ENCODE results near the gene CBFA2T2. TPM values are rescaled to one million over a fixed set of nuclear protein-coding genes. Genes with fewer than 3 reads are reported as not detected.
"Not testable (repeated sequence)": the region's sequence is repeated elsewhere in the genome, so short reads cannot be mapped to it uniquely, and the experiment has no call there.

Gene CBFA2T2
- total and polyA plus RNA-seq, 2 donors from 2014 or later, result 5.5 to 17.3 TPM

- H3K27ac ChIP-seq (ENCODE audit: low read depth in 2 of 2, low read length in 2 of 2), result no peak overlapping the region
- no peaks in the 10 kb centered on the region for H3K36me3 ChIP-seq (ENCODE audit: control insufficient read depth in 2 of 3, insufficient read depth in 3 of 3, low read length in 3 of 3)
- no peaks in the 10 kb centered on the region for H3K27me3 ChIP-seq (ENCODE audit: control insufficient read depth, insufficient read depth, low read length)
- H3K4me1 ChIP-seq (ENCODE audit: control insufficient read depth in 2 of 3, insufficient read depth in 2 of 3, low read depth in 1 of 3, low read length in 3 of 3), result no peaks in the 10 kb centered on the region
- DNase-seq (no peak), FAIRE-seq (no peak)
- TF ChIP-seq, protein P1, sequence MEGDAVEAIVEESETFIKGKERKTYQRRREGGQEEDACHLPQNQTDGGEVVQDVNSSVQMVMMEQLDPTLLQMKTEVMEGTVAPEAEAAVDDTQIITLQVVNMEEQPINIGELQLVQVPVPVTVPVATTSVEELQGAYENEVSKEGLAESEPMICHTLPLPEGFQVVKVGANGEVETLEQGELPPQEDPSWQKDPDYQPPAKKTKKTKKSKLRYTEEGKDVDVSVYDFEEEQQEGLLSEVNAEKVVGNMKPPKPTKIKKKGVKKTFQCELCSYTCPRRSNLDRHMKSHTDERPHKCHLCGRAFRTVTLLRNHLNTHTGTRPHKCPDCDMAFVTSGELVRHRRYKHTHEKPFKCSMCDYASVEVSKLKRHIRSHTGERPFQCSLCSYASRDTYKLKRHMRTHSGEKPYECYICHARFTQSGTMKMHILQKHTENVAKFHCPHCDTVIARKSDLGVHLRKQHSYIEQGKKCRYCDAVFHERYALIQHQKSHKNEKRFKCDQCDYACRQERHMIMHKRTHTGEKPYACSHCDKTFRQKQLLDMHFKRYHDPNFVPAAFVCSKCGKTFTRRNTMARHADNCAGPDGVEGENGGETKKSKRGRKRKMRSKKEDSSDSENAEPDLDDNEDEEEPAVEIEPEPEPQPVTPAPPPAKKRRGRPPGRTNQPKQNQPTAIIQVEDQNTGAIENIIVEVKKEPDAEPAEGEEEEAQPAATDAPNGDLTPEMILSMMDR (IDR thresholded peaks at IDR 0.05; ENCODE audit: borderline replicate concordance, extremely low read depth, insufficient read depth), result no peak
- H3K9me3 ChIP-seq (ENCODE audit: control insufficient read depth in 2 of 3, insufficient read depth in 1 of 3, low read length in 3 of 3), result no peaks in the 10 kb centered on the region
- intact Hi-C loops (cut with DNase I), result no loop called here
- no peak overlapping the region for H3K4me3 ChIP-seq (ENCODE audit: low read length in 3 of 3)
- H3K9ac ChIP-seq (ENCODE audit: low read length in 3 of 3), result no peak overlapping the region
These were observed 26.4 kb upstream of the CBFA2T2 start for GRCh38 chr20:33463332-33464101.

- H3K27ac ChIP-seq (ENCODE audit: low read depth in 2 of 2, low read length in 2 of 2); DNase-seq; H3K9me3 ChIP-seq (ENCODE audit: control insufficient read depth in 2 of 3, insufficient read depth in 1 of 3, low read length in 3 of 3); H3K36me3 ChIP-seq (ENCODE audit: control insufficient read depth in 2 of 3, insufficient read depth in 3 of 3, low read length in 3 of 3); H3K27me3 ChIP-seq (ENCODE audit: control insufficient read depth, insufficient read depth, low read length); H3K4me1 ChIP-seq (ENCODE audit: control insufficient read depth in 2 of 3, insufficient read depth in 2 of 3, low read depth in 1 of 3, low read length in 3 of 3); intact Hi-C loops (cut with DNase I); H3K4me3 ChIP-seq (ENCODE audit: low read length in 3 of 3); FAIRE-seq; H3K9ac ChIP-seq (ENCODE audit: low read length in 3 of 3): not testable (repeated sequence)
These were observed 25.1 kb upstream of the CBFA2T2 start for GRCh38 chr20:33464759-33465158.

DNA sequence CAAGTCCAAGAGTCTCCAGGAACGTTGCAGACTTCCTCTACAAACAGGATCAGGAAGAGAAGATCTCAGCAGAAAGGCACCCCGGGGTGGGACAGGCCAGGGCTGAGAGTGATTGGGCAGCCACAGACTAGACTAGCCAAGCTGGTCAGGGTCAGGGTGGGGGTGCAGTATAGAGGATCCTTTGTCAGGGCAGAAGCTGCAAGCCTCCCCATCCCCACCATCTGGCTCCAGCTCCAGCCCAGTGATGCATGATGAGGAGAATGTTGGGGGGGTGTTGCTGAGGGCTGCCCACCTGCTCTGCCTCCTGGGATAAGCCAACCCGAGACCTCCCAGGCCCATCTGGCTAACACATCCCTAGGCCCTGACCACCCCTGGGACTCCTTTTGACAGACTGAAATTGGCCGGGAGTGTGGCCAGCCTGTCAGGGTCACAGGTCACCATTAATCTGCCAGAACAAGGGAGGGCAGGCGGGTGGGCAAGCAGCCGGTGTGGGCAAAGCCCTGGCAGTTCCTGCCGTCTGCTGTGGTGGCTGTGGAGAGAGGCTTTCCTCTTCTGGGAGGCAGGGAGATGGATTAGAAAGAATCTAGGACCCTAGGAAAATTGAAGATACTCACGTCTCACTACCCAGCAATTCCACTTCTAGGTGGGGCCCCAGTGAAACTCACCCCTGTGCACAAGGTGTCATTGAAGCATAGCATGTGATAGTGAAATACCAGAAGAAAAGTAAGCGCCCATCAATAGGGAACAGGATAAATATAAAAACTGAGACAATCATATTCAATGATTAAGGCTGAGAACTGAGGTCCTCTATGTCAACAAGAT, 24.2 kb upstream of the CBFA2T2 start:
- Histone ChIP-seq H3K27ac (ENCODE audit: low read depth in 2 of 2, low read length in 2 of 2) (no peak overlapping the region), H3K36me3 (ENCODE audit: control insufficient read depth in 2 of 3, insufficient read depth in 3 of 3, low read length in 3 of 3) (no peaks in the 10 kb centered on the region), H3K4me3 (ENCODE audit: low read length in 3 of 3) (no peak overlapping the region), H3K9ac (ENCODE audit: low read length in 3 of 3) (no peak overlapping the region), H3K9me3 (ENCODE audit: control insufficient read depth in 2 of 3, insufficient read depth in 1 of 3, low read length in 3 of 3) (no peaks in the 10 kb centered on the region), H3K27me3 (ENCODE audit: control insufficient read depth, insufficient read depth, low read length) (no peaks in the 10 kb centered on the region), H3K4me1 (ENCODE audit: control insufficient read depth in 2 of 3, insufficient read depth in 2 of 3, low read depth in 1 of 3, low read length in 3 of 3) (no peaks in the 10 kb centered on the region)
- TF ChIP-seq, protein P1 (IDR thresholded peaks at IDR 0.05; ENCODE audit: borderline replicate concordance, extremely low read depth, insufficient read depth), result no peak
- DNase-seq (peak in 4 of 5 donors; percentile 81 to 87 (median 84)), FAIRE-seq (no peak)
- intact Hi-C loops (cut with DNase I), result no loop called here

DNA sequence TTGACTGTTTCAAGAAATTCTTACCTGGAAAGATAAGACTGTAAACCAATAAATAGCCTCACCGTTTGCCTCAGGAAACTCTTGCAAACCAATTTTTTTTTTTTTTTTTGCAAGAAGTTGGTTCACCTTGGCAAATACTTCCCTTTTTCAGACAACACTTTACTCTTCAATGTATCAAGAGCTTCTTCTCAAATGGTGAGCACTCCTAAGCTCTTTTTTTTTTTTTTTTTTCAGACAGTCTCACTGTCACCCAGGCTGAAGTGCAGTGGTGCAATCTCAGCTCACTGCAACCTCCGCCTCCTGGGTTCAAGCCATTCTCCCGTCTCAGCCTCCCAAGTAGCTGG, 23.6 kb upstream of the CBFA2T2 start:
- no peak overlapping the region for H3K9ac ChIP-seq (ENCODE audit: low read length in 3 of 3)
- TF ChIP-seq, protein P1 (IDR thresholded peaks at IDR 0.05; ENCODE audit: borderline replicate concordance, extremely low read depth, insufficient read depth), result no peak
- no peak overlapping the region for H3K4me3 ChIP-seq (ENCODE audit: low read length in 3 of 3)
- no peaks in the 10 kb centered on the region for H3K36me3 ChIP-seq (ENCODE audit: control insufficient read depth in 2 of 3, insufficient read depth in 3 of 3, low read length in 3 of 3)
- H3K4me1 ChIP-seq (ENCODE audit: control insufficient read depth in 2 of 3, insufficient read depth in 2 of 3, low read depth in 1 of 3, low read length in 3 of 3), result no peaks in the 10 kb centered on the region
- H3K27me3 ChIP-seq (ENCODE audit: control insufficient read depth, insufficient read depth, low read length), result no peaks in the 10 kb centered on the region
- H3K9me3 ChIP-seq (ENCODE audit: control insufficient read depth in 2 of 3, insufficient read depth in 1 of 3, low read length in 3 of 3), result no peaks in the 10 kb centered on the region
- intact Hi-C loops (cut with DNase I), result no loop called here
- no peak for DNase-seq
- no peak for FAIRE-seq
- no peak overlapping the region for H3K27ac ChIP-seq (ENCODE audit: low read depth in 2 of 2, low read length in 2 of 2)

All from kidney (tissue), 14 donors.